NCI-H1436 (cell line): ENCODE measurements around the gene ZNF648.
"Not testable (repeated sequence)": the region's sequence is repeated elsewhere in the genome, so short reads cannot be mapped to it uniquely, and the experiment has no call there.

Source experiments
- DNase-seq: peaks from one replicate; lab custom pipeline; 2025; lab: John Stamatoyannopoulos, UW

The ZNF648 gene

GRCh38 chr1:182061594-182061993, at the start of gene ZNF648:
TSS of gene ZNF648 (minus strand) at chr1:182061712. CDS start at chr1:182058010, 3,702 bp downstream.
- no peak for DNase-seq

GRCh38 chr1:182110635-182111034, 49.1 kb upstream of the ZNF648 start:
- no peak for DNase-seq

- no peak for DNase-seq
Observed at GRCh38 chr1:182109771-182110170, 48.3 kb upstream of the ZNF648 start.

GRCh38 chr1:182107209-182107608, 45.7 kb upstream of the ZNF648 start:
- DNase-seq = no peak

GRCh38 chr1:182102043-182102416, 40.5 kb upstream of the ZNF648 start:
- DNase-seq = no peak

- no peak for DNase-seq
Observed at GRCh38 chr1:182101415-182102042, 40.0 kb upstream of the ZNF648 start.

GRCh38 chr1:182098301-182098700, 36.8 kb upstream of the ZNF648 start:
- no peak for DNase-seq

GRCh38 chr1:182095946-182096345, 34.4 kb upstream of the ZNF648 start:
- DNase-seq = no peak

GRCh38 chr1:182094514-182095005, 33.0 kb upstream of the ZNF648 start:
- DNase-seq = not testable (repeated sequence)

- DNase-seq = no peak
Observed at GRCh38 chr1:182093781-182094180, 32.3 kb upstream of the ZNF648 start.

- no peak for DNase-seq
Observed at GRCh38 chr1:182092336-182092735, 30.8 kb upstream of the ZNF648 start.

- no peak for DNase-seq
Observed at GRCh38 chr1:182091083-182091482, 29.6 kb upstream of the ZNF648 start.

GRCh38 chr1:182087719-182088350, 26.3 kb upstream of the ZNF648 start:
- DNase-seq = no peak

GRCh38 chr1:182087304-182087703, 25.8 kb upstream of the ZNF648 start:
- no peak for DNase-seq

GRCh38 chr1:182086620-182087019, 25.1 kb upstream of the ZNF648 start:
- DNase-seq = no peak

- DNase-seq = no peak
Observed at GRCh38 chr1:182086136-182086535, 24.6 kb upstream of the ZNF648 start.

- DNase-seq = no peak
Observed at GRCh38 chr1:182085726-182086125, 24.2 kb upstream of the ZNF648 start.

GRCh38 chr1:182084487-182085316, 23.2 kb upstream of the ZNF648 start:
- DNase-seq = peak; percentile 50

- no peak for DNase-seq
Observed at GRCh38 chr1:182083851-182084486, 22.5 kb upstream of the ZNF648 start.

- DNase-seq = peak; percentile 19
Observed at GRCh38 chr1:182080955-182081582, 19.6 kb upstream of the ZNF648 start.

- no peak for DNase-seq
Observed at GRCh38 chr1:182080040-182080439, 18.5 kb upstream of the ZNF648 start.

GRCh38 chr1:182071924-182072323, 10.4 kb upstream of the ZNF648 start:
- DNase-seq = no peak
